Measurements from ENCODE around the gene B4GALNT4.
"Not testable (repeated sequence)": the region's sequence is repeated elsewhere in the genome, so short reads cannot be mapped to it uniquely, and the experiment has no call there.

The B4GALNT4 gene, protein sequence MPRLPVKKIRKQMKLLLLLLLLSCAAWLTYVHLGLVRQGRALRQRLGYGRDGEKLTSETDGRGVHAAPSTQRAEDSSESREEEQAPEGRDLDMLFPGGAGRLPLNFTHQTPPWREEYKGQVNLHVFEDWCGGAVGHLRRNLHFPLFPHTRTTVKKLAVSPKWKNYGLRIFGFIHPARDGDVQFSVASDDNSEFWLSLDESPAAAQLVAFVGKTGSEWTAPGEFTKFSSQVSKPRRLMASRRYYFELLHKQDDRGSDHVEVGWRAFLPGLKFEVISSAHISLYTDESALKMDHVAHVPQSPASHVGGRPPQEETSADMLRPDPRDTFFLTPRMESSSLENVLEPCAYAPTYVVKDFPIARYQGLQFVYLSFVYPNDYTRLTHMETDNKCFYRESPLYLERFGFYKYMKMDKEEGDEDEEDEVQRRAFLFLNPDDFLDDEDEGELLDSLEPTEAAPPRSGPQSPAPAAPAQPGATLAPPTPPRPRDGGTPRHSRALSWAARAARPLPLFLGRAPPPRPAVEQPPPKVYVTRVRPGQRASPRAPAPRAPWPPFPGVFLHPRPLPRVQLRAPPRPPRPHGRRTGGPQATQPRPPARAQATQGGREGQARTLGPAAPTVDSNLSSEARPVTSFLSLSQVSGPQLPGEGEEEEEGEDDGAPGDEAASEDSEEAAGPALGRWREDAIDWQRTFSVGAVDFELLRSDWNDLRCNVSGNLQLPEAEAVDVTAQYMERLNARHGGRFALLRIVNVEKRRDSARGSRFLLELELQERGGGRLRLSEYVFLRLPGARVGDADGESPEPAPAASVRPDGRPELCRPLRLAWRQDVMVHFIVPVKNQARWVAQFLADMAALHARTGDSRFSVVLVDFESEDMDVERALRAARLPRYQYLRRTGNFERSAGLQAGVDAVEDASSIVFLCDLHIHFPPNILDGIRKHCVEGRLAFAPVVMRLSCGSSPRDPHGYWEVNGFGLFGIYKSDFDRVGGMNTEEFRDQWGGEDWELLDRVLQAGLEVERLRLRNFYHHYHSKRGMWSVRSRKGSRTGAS

DNA sequence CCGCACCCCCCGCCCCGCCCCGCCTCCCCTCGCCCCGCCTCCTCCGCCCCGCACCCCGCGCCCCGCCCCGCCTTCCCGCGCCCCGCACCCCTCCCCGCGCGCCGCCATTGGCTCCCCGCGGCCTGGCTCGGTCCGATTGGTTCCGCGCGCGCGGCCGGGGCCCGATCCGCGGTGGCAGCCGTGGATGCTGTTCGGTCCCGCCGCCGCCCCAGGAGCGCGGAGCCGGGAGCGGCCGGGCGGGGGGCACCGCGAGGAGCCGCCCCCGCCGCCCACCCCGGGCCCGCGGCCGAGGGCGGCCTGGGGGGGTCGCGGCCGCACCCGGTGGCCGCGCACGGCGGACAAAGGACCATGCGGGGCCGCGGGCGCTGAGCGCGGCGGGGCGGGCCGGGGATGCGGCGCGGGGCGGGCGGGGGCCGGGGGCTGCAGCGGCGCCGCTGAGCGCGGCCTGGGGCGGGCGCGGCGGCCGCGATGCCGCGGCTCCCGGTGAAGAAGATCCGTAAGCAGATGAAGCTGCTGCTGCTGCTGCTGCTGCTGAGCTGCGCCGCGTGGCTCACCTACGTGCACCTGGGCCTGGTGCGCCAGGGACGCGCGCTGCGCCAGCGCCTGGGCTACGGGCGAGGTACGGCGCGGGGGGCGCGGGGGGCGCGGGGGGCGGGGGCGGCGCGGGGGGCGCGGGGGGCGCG lies at the start of gene B4GALNT4:
Gene B4GALNT4 (plus strand): TSS at position 164 of the 683 bp plus-strand sequence. CDS start 305 bp downstream, at position 469.
- peaks cover 73% of the 10 kb centered on the region for H3K27me3 Mint-ChIP-seq
- H3K36me3 Mint-ChIP-seq (ENCODE audit: low read depth), result no peaks in the 10 kb centered on the region

DNA sequence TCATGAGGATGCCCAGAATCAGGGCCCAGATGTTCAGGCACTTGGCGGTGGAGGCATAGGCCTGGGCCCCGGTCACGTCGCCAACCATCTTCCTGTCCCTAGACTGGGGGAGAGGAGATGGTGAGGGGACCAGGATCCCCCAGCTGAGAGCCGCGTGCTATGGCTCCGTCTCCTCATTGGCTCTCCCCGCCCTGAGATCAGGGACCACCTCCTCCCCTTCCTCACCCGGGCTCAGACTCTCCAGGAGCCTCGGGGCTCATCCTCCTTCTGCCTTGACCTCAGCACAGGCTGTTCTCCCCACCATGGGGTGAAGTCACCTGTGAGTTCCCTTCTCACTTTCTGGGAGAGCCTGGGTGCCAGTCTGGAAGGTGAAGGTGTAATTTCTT lies 49.4 kb upstream of the B4GALNT4 start:
- H3K36me3 Mint-ChIP-seq (ENCODE audit: low read depth); intact Hi-C loops (cut with micrococcal nuclease); H3K9me3 Mint-ChIP-seq: not testable (repeated sequence)
- Mint-ChIP-seq H3K4me1 (ENCODE audit: low read depth) (peaks cover 24% of the 10 kb centered on the region), H3K27me3 (peaks cover 48% of the 10 kb centered on the region), H3K27ac (peak overlapping the region; percentile 79), H3K4me3 (peak overlapping the region; percentile 90)

More for the DNA sequence above, at the start of gene B4GALNT4:
- H3K4me1 Mint-ChIP-seq (ENCODE audit: low read depth), result peaks cover 5% of the 10 kb centered on the region
- H3K27ac Mint-ChIP-seq, result no peak within 1 kb of the TSS
- H3K4me3 Mint-ChIP-seq, result peak within 1 kb of the TSS; percentile 18
- no peaks in the 10 kb centered on the region for H3K9me3 Mint-ChIP-seq
- intact Hi-C loops (cut with micrococcal nuclease), result no loop called here

DNA sequence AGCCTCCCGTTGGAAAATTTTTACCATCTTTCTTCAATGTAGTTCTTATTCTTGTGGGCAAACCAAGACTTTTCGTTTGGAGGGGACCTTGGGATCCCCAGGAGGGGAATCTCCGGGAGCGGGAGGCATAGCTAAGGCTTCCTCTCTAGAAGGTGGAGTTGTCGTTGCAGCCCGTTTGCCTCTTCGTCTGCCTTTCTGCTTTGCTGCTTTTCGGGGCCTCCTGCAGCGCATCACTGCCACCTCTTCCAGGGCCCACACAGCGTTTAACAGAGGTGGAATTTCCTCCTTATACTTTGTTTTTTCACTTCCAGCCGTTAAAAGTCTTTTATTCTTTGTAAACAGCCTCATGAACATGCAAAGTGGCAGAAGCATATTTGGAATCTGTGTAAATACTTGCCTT lies 45.1 kb upstream of the B4GALNT4 start:
- intact Hi-C loops (cut with micrococcal nuclease), result no loop called here
- peaks cover 52% of the 10 kb centered on the region for H3K4me1 Mint-ChIP-seq (ENCODE audit: low read depth)
- H3K27ac Mint-ChIP-seq, result no peak overlapping the region
- H3K4me3 Mint-ChIP-seq, result no peak overlapping the region
- no peaks in the 10 kb centered on the region for H3K9me3 Mint-ChIP-seq
- peaks cover 9% of the 10 kb centered on the region for H3K36me3 Mint-ChIP-seq (ENCODE audit: low read depth)
- H3K27me3 Mint-ChIP-seq, result peaks cover 18% of the 10 kb centered on the region

DNA sequence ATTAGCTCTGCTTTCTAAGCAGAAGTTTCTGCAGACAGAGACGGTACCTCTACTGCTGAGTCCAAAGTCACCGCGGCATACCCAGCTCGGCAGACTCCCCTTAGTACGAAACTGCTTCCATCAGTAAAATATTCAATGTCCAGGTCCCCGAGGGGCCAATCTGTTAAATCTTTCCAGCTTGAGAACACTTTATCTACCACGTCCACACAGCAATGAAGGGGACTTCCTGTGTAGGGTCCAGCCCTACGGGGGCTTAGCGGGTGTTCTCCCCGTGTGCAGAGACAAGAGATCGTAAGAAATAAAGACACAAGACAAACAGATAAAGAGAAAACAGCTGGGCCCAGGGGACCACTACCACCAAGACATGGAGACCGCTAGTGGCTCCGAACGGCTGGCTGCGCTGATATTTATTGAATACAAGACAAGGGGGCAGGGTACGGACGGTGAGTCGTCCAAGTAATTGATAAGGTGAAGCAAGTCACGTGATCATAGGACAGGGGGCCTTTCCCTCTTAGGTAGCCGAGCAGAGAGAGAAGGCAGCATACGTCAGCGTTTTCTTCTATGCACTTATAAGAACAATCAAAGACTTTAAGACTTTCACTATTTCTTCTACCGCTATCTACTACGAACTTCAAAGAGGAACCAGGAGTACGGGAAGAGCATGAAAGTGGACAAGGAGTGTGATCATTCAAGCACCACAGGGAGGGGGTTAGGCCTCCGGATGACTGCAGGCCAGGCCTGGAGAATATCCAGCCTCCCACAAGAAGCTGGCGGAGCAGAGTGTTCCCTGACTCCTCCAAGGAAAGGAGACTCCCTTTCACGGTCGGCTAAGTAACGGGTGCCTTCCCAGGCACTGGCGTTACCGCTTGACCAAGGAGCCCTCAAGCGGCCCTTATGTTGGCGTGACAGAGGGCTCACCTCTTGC lies 44.4 kb upstream of the B4GALNT4 start:
- H3K4me3 Mint-ChIP-seq; H3K36me3 Mint-ChIP-seq (ENCODE audit: low read depth); H3K9me3 Mint-ChIP-seq; intact Hi-C loops (cut with micrococcal nuclease); H3K27ac Mint-ChIP-seq: not testable (repeated sequence)
- H3K4me1 Mint-ChIP-seq (ENCODE audit: low read depth), result peaks cover 52% of the 10 kb centered on the region
- peaks cover 14% of the 10 kb centered on the region for H3K27me3 Mint-ChIP-seq

DNA sequence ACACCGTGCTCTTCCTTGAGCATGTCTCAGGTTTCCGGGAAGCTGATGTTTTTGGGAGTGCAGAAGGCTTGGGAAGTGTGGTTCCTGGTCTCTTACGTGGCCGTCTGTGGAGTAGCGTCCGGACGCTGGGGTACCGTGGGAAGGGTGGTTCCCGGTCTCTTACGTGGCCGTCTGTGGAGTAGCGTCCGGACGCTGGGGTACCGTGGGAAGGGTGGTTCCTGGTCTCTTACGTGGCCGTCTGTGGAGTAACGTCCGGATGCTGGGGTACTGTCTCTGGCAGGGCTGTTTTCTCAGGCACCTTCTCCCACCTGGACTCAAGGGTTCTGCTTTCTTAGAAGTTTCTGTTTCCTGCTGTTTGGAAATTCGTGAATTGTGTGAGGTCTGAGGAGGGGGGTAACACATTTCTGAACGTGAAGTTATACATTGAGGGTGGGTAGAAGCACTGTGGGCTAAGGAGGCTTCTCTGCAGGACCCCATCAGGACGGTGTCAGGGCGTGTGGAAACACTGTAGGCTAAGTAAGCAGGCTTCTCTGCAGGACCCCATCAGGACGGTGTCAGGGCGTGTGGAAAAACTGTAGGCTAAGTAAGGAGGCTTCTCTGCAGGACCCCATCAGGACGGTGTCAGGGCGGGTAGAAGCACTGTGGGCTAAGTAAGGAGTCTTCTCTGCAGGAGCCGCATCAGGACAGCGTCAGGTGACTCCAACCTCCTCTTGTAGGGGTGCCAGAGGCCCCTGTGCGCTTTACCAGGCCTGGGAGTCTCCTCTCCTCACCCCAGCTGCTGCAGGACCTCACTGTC lies 43.3 kb upstream of the B4GALNT4 start:
- H3K4me3 Mint-ChIP-seq, result no peak overlapping the region
- H3K27me3 Mint-ChIP-seq, result peaks cover 15% of the 10 kb centered on the region
- intact Hi-C loops (cut with micrococcal nuclease), result no loop called here
- peaks cover 40% of the 10 kb centered on the region for H3K4me1 Mint-ChIP-seq (ENCODE audit: low read depth)
- H3K9me3 Mint-ChIP-seq, result peaks cover 3% of the 10 kb centered on the region
- peak overlapping the region; percentile 88 for H3K27ac Mint-ChIP-seq
- peaks cover under 1% of the 10 kb centered on the region for H3K36me3 Mint-ChIP-seq (ENCODE audit: low read depth)

DNA sequence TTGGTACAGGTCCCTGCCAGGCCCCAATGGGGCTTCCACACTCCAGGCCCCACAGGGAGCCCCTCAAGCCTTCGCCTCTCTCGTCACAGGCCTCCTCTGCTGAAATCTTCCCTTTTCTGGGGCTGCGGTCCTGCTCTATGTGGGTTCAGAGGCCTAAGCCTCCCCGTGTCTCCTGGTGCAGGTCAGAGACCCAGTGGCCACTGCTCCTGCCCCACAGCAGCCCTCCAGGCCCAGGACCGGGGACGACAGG lies 42.8 kb upstream of the B4GALNT4 start:
- intact Hi-C loops (cut with micrococcal nuclease), result no loop called here

DNA sequence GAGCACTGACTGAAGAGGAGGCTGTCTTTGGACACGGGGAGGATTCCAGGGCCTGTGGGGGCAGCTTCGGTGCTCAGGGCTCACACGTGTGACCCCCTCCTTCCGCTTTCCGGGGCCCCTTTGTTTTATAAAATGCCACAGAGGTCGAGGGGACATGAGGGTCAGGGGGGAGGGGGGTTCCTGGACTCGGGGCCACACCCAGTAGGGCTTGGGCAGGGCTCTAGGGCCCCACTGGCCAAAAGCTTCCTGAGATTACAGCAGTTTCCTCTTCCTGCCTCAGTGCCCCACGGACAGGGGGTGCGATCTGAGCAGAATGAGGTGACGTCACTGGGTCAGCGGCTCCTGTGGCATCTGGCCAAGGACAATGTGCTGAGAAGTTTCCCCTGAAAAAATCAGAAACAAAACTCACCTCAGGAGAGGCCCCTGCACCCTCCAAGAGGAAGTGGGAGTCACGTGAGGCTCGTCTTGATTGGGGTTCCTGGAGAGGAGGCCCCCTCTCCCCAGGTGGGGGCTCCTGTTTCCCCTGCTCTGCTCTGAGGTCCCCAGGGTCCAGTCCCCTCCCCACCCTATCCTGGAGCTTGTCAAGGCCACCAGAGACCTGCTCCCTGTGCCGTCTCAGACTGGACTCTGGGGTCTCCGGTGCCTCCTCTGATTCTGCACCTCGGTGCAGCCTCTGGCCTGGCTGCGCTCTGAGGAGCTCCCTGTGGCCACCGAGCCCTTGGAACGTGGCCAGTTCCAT lies 42.3 kb upstream of the B4GALNT4 start:
- Mint-ChIP-seq H3K4me1 (ENCODE audit: low read depth) (peaks cover 39% of the 10 kb centered on the region), H3K9me3 (peaks cover 13% of the 10 kb centered on the region), H3K4me3 (no peak overlapping the region), H3K27ac (peak overlapping the region; percentile 88), H3K36me3 (ENCODE audit: low read depth) (peaks cover 10% of the 10 kb centered on the region), H3K27me3 (peaks cover 21% of the 10 kb centered on the region)
- intact Hi-C loops (cut with micrococcal nuclease), result no loop called here

More for the DNA sequence above, 42.8 kb upstream of the B4GALNT4 start:
- peaks cover 6% of the 10 kb centered on the region for H3K36me3 Mint-ChIP-seq (ENCODE audit: low read depth)
- peaks cover 39% of the 10 kb centered on the region for H3K4me1 Mint-ChIP-seq (ENCODE audit: low read depth)
- H3K4me3 Mint-ChIP-seq, result peak overlapping the region; percentile 37
- peaks cover 8% of the 10 kb centered on the region for H3K9me3 Mint-ChIP-seq
- peak overlapping the region; percentile 88 for H3K27ac Mint-ChIP-seq
- peaks cover 20% of the 10 kb centered on the region for H3K27me3 Mint-ChIP-seq

DNA sequence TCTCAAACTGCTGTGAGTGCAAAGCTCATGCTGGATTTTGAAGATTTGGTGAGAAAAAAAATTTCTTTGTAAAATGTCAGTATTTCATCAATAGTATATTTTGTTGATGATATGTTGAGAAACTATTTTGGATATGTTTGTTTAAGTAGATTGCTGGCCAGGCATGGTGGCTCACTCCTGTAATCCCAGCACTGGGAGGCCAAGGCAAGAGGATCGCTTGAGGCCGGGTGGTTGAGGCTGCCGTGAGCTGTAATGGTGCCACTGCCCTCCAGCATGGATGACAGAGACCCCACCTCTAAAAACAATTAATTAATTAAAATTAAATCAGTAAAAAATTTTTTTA lies 41.7 kb upstream of the B4GALNT4 start:
- intact Hi-C loops (cut with micrococcal nuclease), result no loop called here
- peaks cover 10% of the 10 kb centered on the region for H3K36me3 Mint-ChIP-seq (ENCODE audit: low read depth)
- H3K27me3 Mint-ChIP-seq, result peaks cover 23% of the 10 kb centered on the region
- peaks cover 39% of the 10 kb centered on the region for H3K4me1 Mint-ChIP-seq (ENCODE audit: low read depth)
- no peak overlapping the region for H3K4me3 Mint-ChIP-seq
- H3K27ac Mint-ChIP-seq, result peak overlapping the region; percentile 88
- peaks cover 18% of the 10 kb centered on the region for H3K9me3 Mint-ChIP-seq

DNA sequence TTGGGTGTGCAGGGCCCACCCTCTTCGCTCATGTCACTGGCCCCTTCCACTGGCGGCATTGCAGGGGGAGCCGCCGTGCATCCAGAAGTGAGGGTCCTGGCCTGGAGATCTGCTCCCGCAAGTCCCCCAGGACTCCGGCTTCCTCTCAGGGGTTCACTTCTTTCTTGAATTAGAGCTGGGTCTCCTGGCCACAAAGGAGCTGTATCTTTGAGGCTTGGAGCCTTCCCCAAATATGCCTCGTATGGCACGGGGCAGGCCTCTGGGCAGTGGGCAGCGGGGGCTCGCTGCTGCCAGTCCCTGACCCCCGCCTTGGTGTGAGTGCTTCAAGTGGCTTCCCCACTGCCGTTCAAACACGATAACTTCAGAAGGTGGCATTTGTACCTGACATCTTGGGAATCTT lies 41.3 kb upstream of the B4GALNT4 start:
- Mint-ChIP-seq H3K36me3 (ENCODE audit: low read depth) (peaks cover 10% of the 10 kb centered on the region), H3K4me1 (ENCODE audit: low read depth) (peaks cover 39% of the 10 kb centered on the region), H3K27me3 (peaks cover 26% of the 10 kb centered on the region), H3K4me3 (no peak overlapping the region), H3K9me3 (peaks cover 22% of the 10 kb centered on the region), H3K27ac (no peak overlapping the region)
- intact Hi-C loops (cut with micrococcal nuclease), result no loop called here

DNA sequence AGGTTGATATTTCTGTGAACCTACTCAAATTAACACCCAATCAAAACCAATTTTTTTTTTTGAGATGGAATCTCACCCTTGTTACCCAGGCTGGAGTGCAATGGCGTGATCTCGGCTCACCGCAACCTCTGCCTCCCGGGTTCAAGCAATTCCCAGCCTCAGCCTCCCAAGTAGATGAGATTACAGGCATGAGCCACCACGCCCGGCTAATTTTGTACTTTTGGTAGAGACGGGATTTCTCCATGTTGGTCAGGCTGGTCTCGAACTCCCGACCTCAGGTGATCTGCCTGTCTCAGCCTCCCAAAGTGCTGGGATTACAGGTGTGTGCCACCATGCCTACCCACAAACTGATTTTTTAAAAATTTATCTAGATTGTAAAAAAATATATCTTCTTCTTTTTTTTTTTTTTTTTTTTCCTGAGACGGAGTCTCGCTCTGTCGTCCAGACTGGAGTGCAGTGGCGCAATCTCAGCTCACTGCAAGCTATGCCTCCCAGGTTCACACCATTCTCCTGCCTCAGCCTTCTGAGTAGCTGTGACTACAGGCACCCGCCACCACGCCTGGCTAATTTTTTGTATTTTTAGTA lies 40.7 kb upstream of the B4GALNT4 start:
- peaks cover 10% of the 10 kb centered on the region for H3K36me3 Mint-ChIP-seq (ENCODE audit: low read depth)
- H3K4me3 Mint-ChIP-seq; intact Hi-C loops (cut with micrococcal nuclease); H3K27ac Mint-ChIP-seq: not testable (repeated sequence)
- peaks cover 26% of the 10 kb centered on the region for H3K27me3 Mint-ChIP-seq
- H3K4me1 Mint-ChIP-seq (ENCODE audit: low read depth), result peaks cover 39% of the 10 kb centered on the region
- peaks cover 25% of the 10 kb centered on the region for H3K9me3 Mint-ChIP-seq

DNA sequence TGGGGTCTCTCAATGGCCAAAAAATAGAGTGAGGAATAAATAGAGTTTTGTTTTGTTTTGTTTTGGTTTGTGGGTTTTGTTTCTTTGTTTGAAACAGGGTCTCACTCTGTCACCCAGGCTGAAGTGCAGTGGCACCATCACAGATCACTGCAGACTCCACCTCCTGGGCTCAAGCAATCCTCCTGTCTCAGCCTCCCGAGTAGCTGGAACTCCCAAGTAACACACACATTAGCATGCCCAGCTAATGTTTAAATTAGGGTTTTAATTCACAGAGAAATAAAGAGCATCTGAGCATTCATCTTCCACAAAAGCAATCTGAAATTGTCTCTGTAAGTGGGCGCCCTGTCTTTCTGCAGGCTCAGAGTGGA lies 39.4 kb upstream of the B4GALNT4 start:
- peaks cover 10% of the 10 kb centered on the region for H3K36me3 Mint-ChIP-seq (ENCODE audit: low read depth)
- no peak overlapping the region for H3K27ac Mint-ChIP-seq
- intact Hi-C loops (cut with micrococcal nuclease), result no loop called here
- peaks cover 33% of the 10 kb centered on the region for H3K4me1 Mint-ChIP-seq (ENCODE audit: low read depth)
- peaks cover 25% of the 10 kb centered on the region for H3K9me3 Mint-ChIP-seq
- H3K27me3 Mint-ChIP-seq, result peaks cover 21% of the 10 kb centered on the region
- no peak overlapping the region for H3K4me3 Mint-ChIP-seq

DNA sequence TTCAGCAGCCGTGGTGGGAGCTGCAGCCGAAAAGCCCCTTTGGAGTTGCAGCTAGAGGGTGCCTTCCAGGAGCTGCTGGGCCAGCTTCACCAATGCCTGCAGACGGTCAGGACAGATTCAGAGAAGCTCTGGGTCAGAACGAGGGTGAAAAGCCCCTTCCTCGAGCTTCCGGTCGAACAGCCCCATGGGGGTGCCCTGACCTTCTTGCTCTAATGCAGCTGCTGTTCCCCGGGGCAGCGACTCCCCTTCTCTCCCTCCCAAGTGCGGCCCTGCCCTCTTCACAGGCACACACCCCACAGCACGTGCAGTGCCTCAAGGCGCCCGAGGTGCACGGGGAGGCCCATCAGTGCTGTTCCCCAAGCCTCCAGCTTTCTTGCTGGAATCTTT lies 39.0 kb upstream of the B4GALNT4 start:
- H3K36me3 Mint-ChIP-seq (ENCODE audit: low read depth), result peaks cover 10% of the 10 kb centered on the region
- peaks cover 22% of the 10 kb centered on the region for H3K27me3 Mint-ChIP-seq
- H3K4me3 Mint-ChIP-seq, result no peak overlapping the region
- H3K4me1 Mint-ChIP-seq (ENCODE audit: low read depth), result peaks cover 34% of the 10 kb centered on the region
- intact Hi-C loops (cut with micrococcal nuclease), result no loop called here
- no peak overlapping the region for H3K27ac Mint-ChIP-seq
- peaks cover 25% of the 10 kb centered on the region for H3K9me3 Mint-ChIP-seq

Data from dendritic cell treated with granulocyte-macrophage colony-stimulating factor and Interleukin-4, amounts not matched to agents 40 ng/mL and 50 ng/mL, for 4 days (primary cell).